Colonic mucosa (tissue), 4 donors: Measurements from ENCODE around the gene DYSF. TPM values are rescaled to one million over a fixed set of nuclear protein-coding genes. Genes with fewer than 3 reads are reported as not detected.

ENCODE experiments used
- DNase-seq: peaks from one replicate; pipeline ENCODE4 v3.0.0-alpha.2; 2020
- H3K27ac ChIP-seq: fragments of 200-600 bp; one replicate; pipeline ENCODE4 v1.8.0; 2021
- H3K27me3 ChIP-seq: fragments of 200-600 bp; one replicate; pipeline ENCODE4 v1.8.0; 2021
- H3K36me3 ChIP-seq: fragments of 200-600 bp; one replicate; pipeline ENCODE4 v1.8.0; 2021
- H3K4me1 ChIP-seq: fragments of 200-600 bp; one replicate; pipeline ENCODE4 v1.8.0; 2021; ENCODE audit warnings: mild to moderate bottlenecking
- H3K4me3 ChIP-seq: fragments of 200-600 bp; one replicate; pipeline ENCODE4 v1.8.0; 2021
- H3K9ac ChIP-seq, 2 donors: one replicate each; pipeline ENCODE4 v1.7.0; 2013; ENCODE audit warnings: control low read depth in 2 of 2, low read depth in 2 of 2, low read length in 2 of 2
- H3K9me3 ChIP-seq: fragments of 200-600 bp; one replicate; pipeline ENCODE4 v1.8.0; 2021
- intact Hi-C: fragments of 100-400 bp; cut with DNase I; formaldehyde crosslinking; loops from one replicate; pipeline ENCODE4 v1.14.1; 2022
- total RNA-seq, 2 donors: library from RNA; stranded (reverse); fragmentation: NEBNext Ultra II Directional in 1 of 2; extraction: Animal tissue kit (Norgen Biotek cat#: 25700) in 1 of 2; gene quantifications; one replicate each; pipeline ENCODE4 v1.2.1, GENCODE V29; 2021
- TF ChIP-seq, protein P1 (sequence below): fragments of 200-600 bp; IDR thresholded peaks from one replicate; pipeline ENCODE4 v1.8.0; 2022; ENCODE audit warnings: antibody characterized with exemption, mild to moderate bottlenecking
- donor health status: healthy.
- donor health status: DM: no; HTN: no; CAD: no.
- donor health status: DM: no; HTN: no; CAD: no.

The DYSF gene
- total RNA-seq, 2 donors from 2014 or later = 2.4 to 7.5 TPM

DNA sequence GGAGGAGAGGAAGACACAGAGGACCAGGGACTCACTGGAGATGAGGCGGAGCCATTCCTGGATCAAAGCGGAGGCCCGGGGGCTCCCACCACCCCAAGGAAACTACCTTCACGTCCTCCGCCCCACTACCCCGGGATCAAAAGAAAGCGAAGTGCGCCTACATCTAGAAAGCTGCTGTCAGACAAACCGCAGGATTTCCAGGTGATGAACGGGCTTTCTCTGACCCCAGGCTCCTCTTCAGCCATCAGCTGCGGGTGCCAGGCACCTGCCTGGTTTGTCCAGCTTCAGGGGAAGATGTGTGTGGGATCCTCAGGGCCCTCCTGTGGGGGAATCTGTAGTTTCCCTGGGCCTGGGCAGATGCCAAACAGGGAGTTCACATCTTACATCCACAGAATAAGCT, 60.4 kb downstream of the DYSF start:
- H3K27me3 ChIP-seq = no peaks in the 10 kb centered on the region
- no peaks in the 10 kb centered on the region for H3K4me1 ChIP-seq
- H3K27ac ChIP-seq = no peak overlapping the region
- no peaks in the 10 kb centered on the region for H3K9me3 ChIP-seq
- DNase-seq = no peak
- intact Hi-C loops = no loop called here
- no peak overlapping the region for H3K4me3 ChIP-seq
- TF ChIP-seq, protein P1, sequence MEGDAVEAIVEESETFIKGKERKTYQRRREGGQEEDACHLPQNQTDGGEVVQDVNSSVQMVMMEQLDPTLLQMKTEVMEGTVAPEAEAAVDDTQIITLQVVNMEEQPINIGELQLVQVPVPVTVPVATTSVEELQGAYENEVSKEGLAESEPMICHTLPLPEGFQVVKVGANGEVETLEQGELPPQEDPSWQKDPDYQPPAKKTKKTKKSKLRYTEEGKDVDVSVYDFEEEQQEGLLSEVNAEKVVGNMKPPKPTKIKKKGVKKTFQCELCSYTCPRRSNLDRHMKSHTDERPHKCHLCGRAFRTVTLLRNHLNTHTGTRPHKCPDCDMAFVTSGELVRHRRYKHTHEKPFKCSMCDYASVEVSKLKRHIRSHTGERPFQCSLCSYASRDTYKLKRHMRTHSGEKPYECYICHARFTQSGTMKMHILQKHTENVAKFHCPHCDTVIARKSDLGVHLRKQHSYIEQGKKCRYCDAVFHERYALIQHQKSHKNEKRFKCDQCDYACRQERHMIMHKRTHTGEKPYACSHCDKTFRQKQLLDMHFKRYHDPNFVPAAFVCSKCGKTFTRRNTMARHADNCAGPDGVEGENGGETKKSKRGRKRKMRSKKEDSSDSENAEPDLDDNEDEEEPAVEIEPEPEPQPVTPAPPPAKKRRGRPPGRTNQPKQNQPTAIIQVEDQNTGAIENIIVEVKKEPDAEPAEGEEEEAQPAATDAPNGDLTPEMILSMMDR = no peak
- no peak overlapping the region for H3K9ac ChIP-seq
- H3K36me3 ChIP-seq = no peaks in the 10 kb centered on the region

DNA sequence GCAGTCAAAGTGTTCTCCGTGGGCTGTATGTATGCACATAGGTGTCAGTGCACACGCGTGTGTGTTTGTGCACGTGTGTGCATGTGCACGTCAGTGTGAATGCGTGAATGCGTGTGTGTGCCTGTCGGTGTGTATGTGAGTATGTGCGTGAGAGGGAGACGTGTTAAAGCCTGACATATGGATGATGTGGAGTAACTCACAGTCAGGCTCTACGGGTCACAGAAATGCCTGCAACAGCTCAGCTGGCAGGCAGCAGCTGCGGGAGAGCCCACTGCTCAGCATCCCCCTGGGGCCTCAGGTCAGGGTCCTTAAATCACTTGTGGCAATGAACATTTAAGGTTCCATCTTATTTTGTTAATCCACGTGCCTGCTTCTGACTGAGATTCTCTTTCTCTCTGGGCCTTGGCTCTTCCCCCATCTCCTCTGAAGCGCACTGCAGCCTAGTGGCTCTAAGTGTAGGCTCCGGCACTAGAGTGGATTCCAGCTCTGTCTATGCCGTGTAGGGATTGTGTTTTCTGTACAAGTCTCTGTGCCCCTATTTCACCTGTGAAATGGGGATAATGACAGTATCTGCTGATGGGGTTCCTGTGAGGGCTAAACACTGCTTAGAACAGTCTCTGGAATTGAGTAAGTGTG, 63.0 kb downstream of the DYSF start:
- Histone ChIP-seq H3K9me3 (no peaks in the 10 kb centered on the region), H3K4me3 (no peak overlapping the region), H3K27me3 (no peaks in the 10 kb centered on the region), H3K27ac (no peak overlapping the region), H3K4me1 (no peaks in the 10 kb centered on the region), H3K9ac (no peak overlapping the region), H3K36me3 (no peaks in the 10 kb centered on the region)
- DNase-seq = no peak
- TF ChIP-seq, protein P1 = no peak
- intact Hi-C loops = no loop called here

DNA sequence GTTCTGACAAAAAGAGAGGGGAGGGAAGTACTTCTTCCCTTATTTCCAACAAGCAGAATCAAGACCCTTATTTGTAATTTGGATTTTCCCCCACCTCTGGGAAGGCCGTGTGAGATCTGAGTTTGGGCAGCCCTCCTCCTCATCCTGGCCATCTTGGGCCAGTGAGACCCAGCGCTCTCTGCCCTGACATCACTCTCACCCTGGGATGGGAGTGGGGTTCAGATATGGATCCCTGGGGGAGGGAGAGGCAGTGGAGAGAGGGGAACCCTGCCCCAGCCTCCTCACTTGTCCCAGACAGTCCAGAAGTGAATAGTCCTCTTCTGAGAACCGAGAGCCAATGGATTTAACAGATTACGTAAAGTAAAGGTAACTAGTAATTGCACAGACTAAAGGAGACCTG, 64.5 kb downstream of the DYSF start:
- H3K9me3 ChIP-seq = no peaks in the 10 kb centered on the region
- DNase-seq = no peak
- no peaks in the 10 kb centered on the region for H3K4me1 ChIP-seq
- H3K4me3 ChIP-seq = no peak overlapping the region
- H3K9ac ChIP-seq = no peak overlapping the region
- H3K27ac ChIP-seq = no peak overlapping the region
- no peaks in the 10 kb centered on the region for H3K27me3 ChIP-seq
- intact Hi-C loops = no loop called here
- no peaks in the 10 kb centered on the region for H3K36me3 ChIP-seq
- TF ChIP-seq, protein P1 = no peak

DNA sequence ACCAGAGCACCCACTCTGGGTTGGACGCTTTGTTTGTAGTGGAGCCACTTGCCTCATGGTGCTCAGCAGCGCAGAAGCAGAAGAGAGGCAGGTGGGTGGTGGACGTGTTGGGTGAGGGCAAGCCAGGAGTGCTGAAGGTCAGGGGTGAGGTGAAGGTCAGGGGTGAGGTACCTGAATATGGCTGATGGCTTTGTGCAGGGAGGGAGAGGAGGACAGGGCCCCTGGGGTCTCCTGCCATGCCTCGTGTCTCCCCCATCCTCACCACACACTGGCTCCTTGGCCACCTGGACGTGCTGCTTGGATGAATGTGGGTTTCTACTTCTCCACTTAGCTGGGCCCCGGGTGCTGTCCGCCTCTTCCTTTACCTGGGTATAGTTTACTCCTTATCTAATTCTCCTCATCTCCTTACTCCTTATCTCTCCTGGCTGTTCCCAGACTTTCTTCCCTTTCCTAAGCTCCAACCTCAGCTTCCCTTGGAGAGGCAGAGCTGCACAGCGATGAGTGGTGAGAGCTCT, 68.1 kb downstream of the DYSF start:
- intact Hi-C loops = no loop called here
- no peaks in the 10 kb centered on the region for H3K36me3 ChIP-seq
- TF ChIP-seq, protein P1 = no peak
- no peak overlapping the region for H3K4me3 ChIP-seq
- DNase-seq = no peak
- no peaks in the 10 kb centered on the region for H3K27me3 ChIP-seq
- no peaks in the 10 kb centered on the region for H3K4me1 ChIP-seq
- H3K9ac ChIP-seq = no peak overlapping the region
- H3K27ac ChIP-seq = no peak overlapping the region
- H3K9me3 ChIP-seq = no peaks in the 10 kb centered on the region

DNA sequence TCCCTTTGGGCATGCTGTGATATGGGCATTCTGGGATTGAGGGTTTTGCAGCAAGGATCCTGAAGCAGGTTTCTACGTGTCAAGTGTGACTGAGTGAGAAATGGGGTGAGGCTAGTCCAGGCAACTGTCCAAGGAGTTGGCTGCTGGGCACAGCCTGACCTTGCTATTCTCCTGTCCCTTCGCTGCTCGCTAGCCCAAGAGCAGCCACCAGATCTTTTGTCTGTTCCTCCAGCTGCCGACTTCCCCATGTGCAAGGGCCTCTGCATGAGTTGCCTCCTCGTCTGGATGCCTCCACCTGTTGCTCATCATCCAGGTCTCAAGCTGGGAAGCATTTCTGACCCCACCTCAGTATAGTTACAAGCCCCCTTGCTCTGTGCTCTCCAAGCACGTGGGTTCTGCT, 71.1 kb downstream of the DYSF start:
- H3K4me3 ChIP-seq = no peak overlapping the region
- intact Hi-C loops = no loop called here
- no peaks in the 10 kb centered on the region for H3K9me3 ChIP-seq
- H3K27ac ChIP-seq = no peak overlapping the region
- no peaks in the 10 kb centered on the region for H3K4me1 ChIP-seq
- TF ChIP-seq, protein P1 = no peak
- H3K36me3 ChIP-seq = no peaks in the 10 kb centered on the region
- DNase-seq = no peak
- H3K27me3 ChIP-seq = no peaks in the 10 kb centered on the region
- H3K9ac ChIP-seq = no peak overlapping the region
